Lower leg skin (tissue), 4 donors: Measurements from ENCODE around the gene ANTXR1. TPM values are rescaled to one million over a fixed set of nuclear protein-coding genes. Genes with fewer than 3 reads are reported as not detected.
A peak's percentile ranks its signal among the peaks of the same experiment; 100 is the strongest.
"Not testable (repeated sequence)": the region's sequence is repeated elsewhere in the genome, so short reads cannot be mapped to it uniquely, and the experiment has no call there.

Source experiments
- DNase-seq, 2 donors: peaks; one replicate each; pipeline ENCODE4 v3.0.0-alpha.2; 2019; ENCODE audit warnings: low spot score in 2 of 2
- H3K4me3 ChIP-seq: fragments of 200-600 bp; sonication (generic); 2 replicates; pipeline ENCODE4 v1.5.1; 2017; ENCODE audit warnings: mild to moderate bottlenecking, low read depth; ENCODE audit not compliant: poor library complexity, severe bottlenecking
- CTCF ChIP-seq, 3 donors: fragments of 450-650 bp; IDR thresholded peaks; one replicate each; pipeline ENCODE4 v1.5.1; 2016; ENCODE audit warnings: antibody characterized with exemption in 3 of 3, mild to moderate bottlenecking in 3 of 3, moderate library complexity in 2 of 3
- POLR2A ChIP-seq, 2 donors: fragments of 450-650 bp; IDR thresholded peaks; one replicate each; pipeline ENCODE4 v1.6.1; 2016 to 2017; ENCODE audit warnings: antibody characterized with exemption in 2 of 2, mild to moderate bottlenecking in 1 of 2, moderate library complexity in 1 of 2
- WGBS, 2 donors: methylation state at CpG; one replicate each; pipeline ENCODE4 v1.1.5; 2018; 5-methylcytosine and 5-hydroxymethylcytosine counted together
- intact Hi-C: fragments of 100-400 bp; cut with DNase I; formaldehyde crosslinking; loops from one replicate; pipeline ENCODE4 v1.15.0; 2023; ENCODE audit warnings: low total_unique reads
- total RNA-seq, 4 donors: library from RNA; depleted of rRNA; stranded (reverse); fragments of >200 nt; gene quantifications; one replicate each; pipeline ENCODE4 v1.1.0, GENCODE V29; 2016

Gene ANTXR1
- total RNA-seq, 4 donors from 2014 or later: 43.3 to 56.7 (median 52.7) TPM

- TF ChIP-seq POLR2A (IDR thresholded peaks at IDR 0.05) (no peak), CTCF (IDR thresholded peaks at IDR 0.05) (no peak)
- DNase-seq: no peak
- intact Hi-C loops: no loop called here
- H3K4me3 ChIP-seq: no peak overlapping the region
- WGBS, 2 donors: 91 to 93% methylated on average over 6 of the region's 6 CpGs
Measured at GRCh38 chr2:69223759-69224511, 211.0 kb downstream of the ANTXR1 start.

GRCh38 chr2:69224512-69224837 is 211.5 kb downstream of the ANTXR1 start:
- intact Hi-C loops: no loop called here
- TF ChIP-seq POLR2A (IDR thresholded peaks at IDR 0.05) (no peak), CTCF (IDR thresholded peaks at IDR 0.05) (no peak)
- H3K4me3 ChIP-seq: no peak overlapping the region
- no peak for DNase-seq
- 32 to 57% methylated on average over 3 of the region's 3 CpGs for WGBS, 2 donors

- intact Hi-C loops: no loop called here
- peak in 1 of 2 donors; percentile 2 for DNase-seq
- 97% methylated on average over 2 of the region's 2 CpGs; no CpG with 5 or more reads in 1 of the 2 donors for WGBS, 2 donors
- no peak for TF ChIP-seq CTCF (IDR thresholded peaks at IDR 0.05)
- TF ChIP-seq POLR2A (IDR thresholded peaks at IDR 0.05): no peak
- H3K4me3 ChIP-seq: no peak overlapping the region
Measured at GRCh38 chr2:69225933-69226332, 213.0 kb downstream of the ANTXR1 start.

GRCh38 chr2:69226903-69227302 is 213.9 kb downstream of the ANTXR1 start:
- H3K4me3 ChIP-seq: no peak overlapping the region
- no peak for TF ChIP-seq CTCF (IDR thresholded peaks at IDR 0.05)
- no peak for TF ChIP-seq POLR2A (IDR thresholded peaks at IDR 0.05)
- intact Hi-C loops: no loop called here
- peak in 1 of 2 donors; percentile 8 for DNase-seq
- WGBS, 2 donors: 80 to 82% methylated on average over 3 of the region's 3 CpGs

GRCh38 chr2:69227716-69228115 is 214.7 kb downstream of the ANTXR1 start:
- TF ChIP-seq CTCF (IDR thresholded peaks at IDR 0.05): no peak
- TF ChIP-seq POLR2A (IDR thresholded peaks at IDR 0.05): no peak
- no peak overlapping the region for H3K4me3 ChIP-seq
- intact Hi-C loops: no loop called here
- peak in 1 of 2 donors; percentile 9 for DNase-seq

- DNase-seq, intact Hi-C loops: not testable (repeated sequence)
- WGBS, 2 donors: 88 to 100% methylated on average over 1 of the region's 1 CpG
Measured at GRCh38 chr2:69230946-69231345, 218.0 kb downstream of the ANTXR1 start.

More at GRCh38 chr2:69230946-69231345, 218.0 kb downstream of the ANTXR1 start:
- not testable (repeated sequence) for H3K4me3 ChIP-seq
